Gastroesophageal sphincter (tissue), 3 donors: ENCODE results near the gene ZBTB16.

ENCODE experiments used
- EP300 ChIP-seq: sonication (generic); formaldehyde crosslinking; IDR thresholded peaks from one replicate; pipeline ENCODE4 v1.6.1; 2017; ENCODE audit warnings: antibody characterized with exemption, mild to moderate bottlenecking
- POLR2A ChIP-seq, 2 donors: fragments of 450-650 bp; IDR thresholded peaks; one replicate each; pipeline ENCODE4 v1.6.1; 2017; ENCODE audit warnings: antibody characterized with exemption in 2 of 2, mild to moderate bottlenecking in 2 of 2, moderate library complexity in 1 of 2
- TF ChIP-seq, protein P1 (sequence below), 4 experiments: fragments of 200-600 bp in 2 of 4; fragments of 450-650 bp in 2 of 4; sonication (generic) in 1 of 4; IDR thresholded peaks; one replicate each; pipeline ENCODE4 v1.5.1; 2017 to 2019; ENCODE audit warnings: antibody characterized with exemption in 4 of 4, mild to moderate bottlenecking in 2 of 4, moderate library complexity in 2 of 4

DNA sequence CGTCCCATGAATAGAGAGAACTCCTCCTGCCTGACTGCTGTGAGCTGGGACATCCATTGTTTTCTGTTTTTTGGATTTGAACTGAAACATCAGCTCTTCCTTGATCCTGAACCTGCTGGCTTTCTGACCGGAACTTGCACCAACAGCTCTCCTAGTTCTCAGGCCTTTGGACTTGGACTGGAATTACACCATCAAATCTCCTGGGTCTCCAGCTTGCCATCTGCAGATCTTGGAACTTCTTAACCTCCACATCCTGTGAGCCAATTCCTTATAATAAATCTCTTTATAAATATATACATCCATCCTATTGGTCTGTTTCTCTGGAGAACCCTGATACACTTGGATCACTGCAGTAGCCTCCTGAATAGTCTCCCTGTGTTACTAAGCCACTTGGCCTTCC lies 42.5 kb upstream of the ZBTB16 start:
- TF ChIP-seq POLR2A (IDR thresholded peaks at IDR 0.05) = no peak
- TF ChIP-seq, protein P1, sequence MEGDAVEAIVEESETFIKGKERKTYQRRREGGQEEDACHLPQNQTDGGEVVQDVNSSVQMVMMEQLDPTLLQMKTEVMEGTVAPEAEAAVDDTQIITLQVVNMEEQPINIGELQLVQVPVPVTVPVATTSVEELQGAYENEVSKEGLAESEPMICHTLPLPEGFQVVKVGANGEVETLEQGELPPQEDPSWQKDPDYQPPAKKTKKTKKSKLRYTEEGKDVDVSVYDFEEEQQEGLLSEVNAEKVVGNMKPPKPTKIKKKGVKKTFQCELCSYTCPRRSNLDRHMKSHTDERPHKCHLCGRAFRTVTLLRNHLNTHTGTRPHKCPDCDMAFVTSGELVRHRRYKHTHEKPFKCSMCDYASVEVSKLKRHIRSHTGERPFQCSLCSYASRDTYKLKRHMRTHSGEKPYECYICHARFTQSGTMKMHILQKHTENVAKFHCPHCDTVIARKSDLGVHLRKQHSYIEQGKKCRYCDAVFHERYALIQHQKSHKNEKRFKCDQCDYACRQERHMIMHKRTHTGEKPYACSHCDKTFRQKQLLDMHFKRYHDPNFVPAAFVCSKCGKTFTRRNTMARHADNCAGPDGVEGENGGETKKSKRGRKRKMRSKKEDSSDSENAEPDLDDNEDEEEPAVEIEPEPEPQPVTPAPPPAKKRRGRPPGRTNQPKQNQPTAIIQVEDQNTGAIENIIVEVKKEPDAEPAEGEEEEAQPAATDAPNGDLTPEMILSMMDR (IDR thresholded peaks at IDR 0.05) = no peak
- TF ChIP-seq EP300 = no peak
